Umbilical cord (tissue), 2 donors: ENCODE measurements around the gene DHFR. TPM values are rescaled to one million over a fixed set of nuclear protein-coding genes. Genes with fewer than 3 reads are reported as not detected.
"Not testable (repeated sequence)": the region's sequence is repeated elsewhere in the genome, so short reads cannot be mapped to it uniquely, and the experiment has no call there.

ENCODE experiments used
- DNase-seq: peaks from one replicate; pipeline ENCODE4 v3.0.0-alpha.2; 2015; ENCODE audit warnings: low spot score
- total RNA-seq: library from RNA; depleted of rRNA; stranded (reverse); fragments of >200 nt; gene quantifications from one replicate; pipeline ENCODE4 v1.2.3, GENCODE V29; 2014; ENCODE audit warnings: low replicate concordance; ENCODE audit not compliant: insufficient read depth

DHFR gene
- 11.6 TPM for total RNA-seq

DNA sequence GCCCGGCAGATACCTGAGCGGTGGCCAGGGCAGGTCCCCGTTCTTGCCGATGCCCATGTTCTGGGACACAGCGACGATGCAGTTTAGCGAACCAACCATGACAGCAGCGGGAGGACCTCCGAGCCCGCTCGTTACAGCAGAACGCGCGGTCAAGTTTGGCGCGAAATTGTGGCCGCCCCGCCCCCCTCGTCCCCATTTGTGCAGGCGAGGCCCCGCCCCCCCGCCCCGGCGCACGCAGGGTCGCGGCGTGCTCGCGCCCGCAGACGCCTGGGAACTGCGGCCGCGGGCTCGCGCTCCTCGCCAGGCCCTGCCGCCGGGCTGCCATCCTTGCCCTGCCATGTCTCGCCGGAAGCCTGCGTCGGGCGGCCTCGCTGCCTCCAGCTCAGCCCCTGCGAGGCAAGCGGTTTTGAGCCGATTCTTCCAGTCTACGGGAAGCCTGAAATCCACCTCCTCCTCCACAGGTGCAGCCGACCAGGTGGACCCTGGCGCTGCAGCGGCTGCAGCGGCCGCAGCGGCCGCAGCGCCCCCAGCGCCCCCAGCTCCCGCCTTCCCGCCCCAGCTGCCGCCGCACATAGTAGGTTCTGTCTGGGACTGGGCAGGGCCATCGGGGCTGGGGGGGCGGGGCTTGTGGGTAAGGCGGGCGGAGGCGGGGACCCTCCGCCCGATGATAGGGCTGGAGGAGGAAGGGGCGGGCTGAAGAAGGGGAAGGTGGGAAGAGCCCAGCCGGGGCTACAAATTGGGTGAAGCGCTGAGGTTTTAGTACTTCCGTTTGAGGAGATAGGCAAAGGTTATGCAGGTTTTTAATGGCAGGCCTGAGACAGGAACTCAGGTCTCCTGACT, at the start of gene DHFR, which contains the start of gene MSH3:
Gene DHFR (minus strand): TSS at position 593 of the 840 bp plus-strand sequence. CDS start 494 bp downstream, at position 99.
Gene MSH3 (plus strand): TSS at position 262 of the 840 bp plus-strand sequence. CDS start 76 bp downstream, at position 338.
- DNase-seq, result peak; percentile 94

DNA sequence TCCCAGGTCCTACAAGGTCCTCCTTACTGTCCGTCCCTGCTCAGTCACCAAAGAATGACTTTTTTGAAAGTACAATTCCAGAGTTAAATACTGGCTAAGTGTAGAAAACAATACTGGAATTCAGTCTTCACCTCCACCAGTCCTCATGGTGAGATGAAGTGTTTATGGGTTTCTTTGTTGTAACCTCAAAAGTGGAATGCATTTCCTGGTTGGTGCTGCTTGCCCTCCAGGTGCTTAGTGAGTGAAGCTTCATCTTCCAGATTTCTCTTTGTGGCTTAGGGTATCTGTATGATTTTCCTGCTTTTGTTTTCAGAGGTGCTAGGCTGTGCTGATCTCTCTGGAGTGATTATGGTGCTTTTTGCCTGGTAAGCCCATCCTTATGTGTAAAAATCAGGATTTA, 49.4 kb upstream of the DHFR start:
- no peak for DNase-seq

DNA sequence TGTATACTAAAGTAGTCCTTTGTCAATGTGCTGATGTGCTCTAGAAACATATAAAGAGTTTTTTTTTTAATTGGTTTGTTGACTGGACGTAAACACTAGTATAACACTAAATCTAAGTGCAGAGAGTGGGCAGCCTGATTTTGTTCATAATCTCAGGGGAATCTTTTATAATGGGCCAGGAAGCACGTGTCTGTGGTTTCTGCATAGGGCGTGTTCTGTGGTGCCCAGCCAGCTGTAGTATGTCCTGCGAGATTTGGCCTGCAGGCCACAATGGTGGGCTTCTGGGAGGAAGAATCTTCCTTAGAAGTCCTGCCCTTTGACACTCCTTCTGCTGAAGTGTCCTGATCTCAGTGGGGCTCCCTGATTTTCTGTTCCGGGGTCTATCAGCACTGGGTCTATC, 49.0 kb upstream of the DHFR start:
- no peak for DNase-seq

DNA sequence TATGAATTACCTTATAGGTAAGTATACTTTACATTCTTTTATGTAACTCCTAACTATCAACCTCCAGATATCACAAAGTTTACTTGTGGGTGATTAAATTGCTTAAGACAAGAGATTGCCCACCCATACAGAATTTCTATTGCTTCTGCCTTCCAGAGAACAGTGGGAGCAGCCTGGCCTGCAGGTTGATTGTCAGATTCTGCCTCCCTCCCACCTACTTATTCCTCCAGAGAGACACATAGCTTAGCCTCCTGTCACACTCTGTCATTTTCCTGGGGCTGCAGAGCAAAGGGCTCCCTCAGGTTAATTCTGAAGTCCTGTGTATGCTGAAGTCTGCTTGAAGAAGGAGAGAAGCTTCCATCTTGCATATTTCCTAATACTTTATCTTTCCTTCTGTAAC, 48.5 kb upstream of the DHFR start:
- no peak for DNase-seq

DNA sequence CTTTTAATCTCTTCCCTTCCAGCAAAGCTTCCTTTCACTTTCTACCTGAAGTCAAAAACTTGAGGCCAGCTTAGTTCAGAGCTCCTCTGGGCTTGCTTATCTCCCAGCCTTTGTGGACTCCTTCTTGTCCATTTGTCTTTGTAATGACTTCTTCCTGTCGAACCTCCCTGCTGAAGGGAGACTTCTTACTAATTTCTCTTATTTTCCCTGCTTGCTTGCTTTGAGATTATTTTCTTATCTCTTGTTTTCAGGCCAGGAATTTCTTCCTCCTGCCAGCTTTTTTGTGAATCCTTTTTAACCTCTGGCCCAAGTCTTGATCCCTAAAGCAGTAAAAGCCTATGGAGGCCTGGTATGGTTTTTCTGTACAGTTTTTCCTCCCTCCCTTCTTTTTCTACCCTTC, 46.8 kb upstream of the DHFR start:
- peak; percentile 65 for DNase-seq

DNA sequence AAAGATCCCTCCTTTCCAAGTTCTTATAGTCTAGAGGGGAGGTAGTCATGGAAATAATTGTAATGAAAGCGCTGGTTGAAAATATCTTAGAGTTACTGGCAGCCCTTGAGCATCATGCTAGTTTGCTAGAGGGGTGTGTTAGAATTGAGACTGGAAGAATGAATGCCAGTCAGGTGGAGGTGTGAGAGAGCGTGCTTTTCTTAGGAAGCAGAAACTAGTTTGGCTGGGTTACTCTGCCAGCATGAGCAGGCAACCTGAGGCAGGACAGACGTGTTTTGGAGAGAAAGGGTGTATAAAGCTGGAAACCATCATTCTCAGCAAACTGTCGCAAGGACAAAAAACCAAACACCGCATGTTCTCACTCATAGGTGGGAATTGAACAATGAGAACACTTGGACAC, 43.6 kb upstream of the DHFR start:
- no peak for DNase-seq

DNA sequence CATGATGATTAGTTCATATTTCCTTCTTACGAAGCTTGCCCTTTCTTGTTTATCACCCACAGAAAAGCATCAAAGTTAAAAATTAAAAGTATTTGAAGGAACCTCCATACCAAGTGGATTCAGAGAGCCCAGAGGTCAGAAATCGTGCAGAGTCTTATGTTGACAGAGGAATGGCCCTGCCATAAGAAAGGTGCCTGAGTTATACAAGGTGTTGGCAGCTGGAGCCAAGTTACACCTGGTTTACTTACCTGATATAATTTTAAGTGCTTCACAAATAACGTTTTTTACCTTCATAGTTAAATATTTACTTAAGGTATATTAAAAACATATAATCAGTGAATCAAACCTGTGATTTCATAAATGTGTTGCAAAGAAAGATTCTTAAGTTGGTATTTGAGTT, 42.3 kb upstream of the DHFR start:
- DNase-seq, result no peak

DNA sequence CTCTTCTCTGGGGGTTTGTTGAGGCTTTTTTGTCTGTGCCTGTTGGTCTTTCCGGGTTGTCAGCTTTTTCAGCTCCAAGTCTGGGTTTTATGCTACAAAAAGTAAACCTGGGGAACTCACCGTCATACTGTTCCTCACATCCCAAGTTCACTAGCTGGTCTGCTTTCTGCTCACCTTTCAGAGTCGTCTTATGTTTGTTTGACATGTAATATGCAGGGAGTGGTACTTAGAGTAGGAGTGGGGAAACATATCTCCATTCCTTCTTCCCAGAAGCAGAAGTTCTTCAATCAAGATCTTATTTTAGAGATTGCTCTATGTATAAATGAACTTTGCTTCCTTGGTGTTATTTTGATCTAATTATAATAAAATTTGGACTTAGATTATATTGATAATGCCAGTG, 41.7 kb upstream of the DHFR start:
- no peak for DNase-seq

DNA sequence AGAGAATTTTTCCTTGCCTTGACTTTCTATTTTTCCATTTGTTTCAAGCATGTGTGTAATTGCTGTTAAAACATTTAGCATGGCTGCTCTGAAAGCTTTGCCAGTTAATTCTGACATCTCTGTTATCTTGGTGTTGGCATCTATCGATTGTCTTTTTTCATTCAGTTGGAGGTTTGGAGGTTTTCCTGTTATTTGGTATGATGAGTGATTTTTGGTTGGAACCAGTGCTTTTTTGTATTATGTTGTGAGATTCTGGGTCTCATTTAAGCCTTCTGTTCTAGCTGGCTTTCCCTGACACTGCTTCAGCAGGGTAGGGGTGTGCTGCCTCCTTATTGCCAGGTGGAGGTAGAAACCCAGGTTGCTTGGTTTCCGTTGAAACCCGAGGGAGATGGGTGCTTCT, 40.9 kb upstream of the DHFR start:
- DNase-seq, result no peak

DNA sequence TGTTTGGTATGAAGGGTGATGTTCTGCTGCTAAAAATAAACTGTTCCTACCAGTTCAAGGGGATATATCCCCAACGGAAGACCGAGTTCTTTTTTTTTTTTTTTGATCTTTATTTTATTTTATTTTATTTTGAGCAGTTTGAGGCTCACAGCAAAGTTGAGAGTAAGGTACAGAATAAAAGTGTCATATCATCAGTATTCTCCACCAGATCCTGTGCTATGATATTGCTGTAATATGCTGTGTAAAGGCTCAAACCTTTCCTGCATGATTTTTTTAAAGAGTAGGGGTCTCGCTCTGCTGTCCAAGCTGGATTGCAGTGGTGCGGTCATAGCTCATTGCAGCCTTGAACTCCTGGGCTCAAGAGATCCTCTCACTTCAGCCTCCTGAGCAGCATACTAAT, 34.8 kb upstream of the DHFR start:
- no peak for DNase-seq

DNA sequence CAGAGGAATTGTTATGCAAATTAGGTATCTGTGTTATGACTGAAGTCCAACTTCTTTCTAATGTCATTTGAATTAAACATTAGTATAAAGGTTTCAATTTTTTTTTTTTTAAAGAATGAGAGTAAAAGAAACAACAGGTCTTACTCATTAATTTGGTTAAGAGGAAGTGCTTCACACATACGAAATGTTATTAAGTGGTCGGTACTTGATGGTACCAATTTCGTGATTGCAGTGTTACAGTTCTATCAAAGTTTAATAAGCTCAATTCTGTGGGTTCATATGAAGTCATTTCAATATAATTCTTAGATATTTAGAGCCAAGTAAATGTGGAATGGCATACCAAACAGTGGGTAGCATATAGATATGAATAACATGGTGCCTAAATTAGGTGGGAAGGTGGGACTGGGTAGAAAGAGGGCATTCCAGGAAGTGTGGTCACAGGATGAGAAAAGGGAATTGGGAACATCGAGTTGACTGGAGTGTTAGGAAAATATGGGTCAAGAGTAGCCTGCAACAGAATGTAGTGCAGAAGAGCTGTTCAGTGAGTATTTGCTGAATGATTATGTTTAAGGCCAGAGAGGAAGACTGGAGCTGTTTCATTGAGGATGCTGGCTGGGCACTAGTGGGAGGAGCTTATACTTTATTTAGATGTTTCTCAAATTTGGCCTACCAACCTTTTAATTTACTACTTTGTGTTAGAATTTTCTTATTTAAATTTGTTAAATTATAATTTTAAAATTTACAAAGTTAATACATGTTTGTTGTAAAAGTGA, 34.1 kb upstream of the DHFR start:
- DNase-seq, result no peak

DNA sequence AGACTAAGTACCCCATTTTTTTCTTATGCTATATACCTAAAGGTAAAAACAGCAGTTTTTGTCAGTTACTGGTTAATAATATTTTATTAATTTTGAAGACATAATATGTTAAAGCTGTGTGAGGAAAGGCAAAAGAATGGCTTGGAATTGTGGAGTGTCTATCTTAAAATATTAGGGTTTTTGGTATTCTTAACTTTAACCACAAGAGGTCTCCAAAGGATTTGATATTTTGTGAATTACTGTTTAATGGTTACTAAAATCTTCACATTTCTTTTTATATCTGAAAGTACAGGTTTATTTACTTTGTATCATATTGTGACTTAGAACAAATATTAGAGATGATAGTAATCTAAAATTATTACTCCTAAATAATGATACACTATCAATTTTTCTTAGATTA, 32.0 kb upstream of the DHFR start:
- DNase-seq, result peak; percentile 35

DNA sequence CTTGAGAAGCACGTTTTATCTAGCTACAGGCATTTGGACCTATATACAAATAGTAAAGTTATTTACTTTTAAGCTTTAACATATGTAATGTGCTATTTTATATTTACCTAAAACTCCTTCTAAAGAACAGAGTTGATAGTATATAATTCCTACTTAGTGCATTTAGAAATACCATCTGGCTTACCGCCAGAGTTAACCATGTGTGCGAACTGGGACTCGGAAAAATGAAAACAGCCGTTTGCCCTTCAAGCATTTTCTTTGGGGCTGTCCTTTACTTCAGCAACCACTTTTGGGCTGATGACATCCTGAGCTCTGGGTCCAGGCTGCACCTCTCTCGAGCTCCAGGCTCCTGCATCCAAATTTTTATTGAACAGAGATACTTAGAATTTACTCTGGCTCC, 21.9 kb upstream of the DHFR start:
- no peak for DNase-seq

DNA sequence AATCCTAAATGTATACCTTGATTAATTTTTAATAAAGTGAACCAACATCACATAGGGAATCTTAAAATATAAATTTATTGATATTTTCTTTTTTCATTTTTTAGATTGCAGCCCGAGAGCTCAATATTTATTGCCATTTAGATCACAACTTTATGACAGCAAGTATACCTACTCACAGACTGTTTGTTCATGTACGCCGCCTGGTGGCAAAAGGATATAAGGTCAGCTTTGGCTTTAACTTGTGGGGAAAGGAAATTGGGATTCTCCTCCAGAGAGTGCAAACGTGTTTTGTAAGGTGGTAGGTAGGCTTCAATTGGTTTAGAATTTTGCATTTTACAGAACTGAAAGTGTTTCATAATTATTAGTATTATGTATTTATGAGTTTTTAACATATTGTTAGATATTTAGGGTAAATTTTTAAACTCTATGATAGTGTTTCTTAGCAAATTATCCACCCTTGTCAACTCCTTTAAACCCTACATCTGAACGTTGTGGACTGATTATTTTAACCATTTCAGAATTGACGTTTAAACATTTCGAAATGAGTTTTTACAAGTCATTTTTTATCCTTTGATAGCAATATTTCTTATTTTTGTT, 17.5 kb upstream of the DHFR start:
- peak; percentile 76 for DNase-seq

DNA sequence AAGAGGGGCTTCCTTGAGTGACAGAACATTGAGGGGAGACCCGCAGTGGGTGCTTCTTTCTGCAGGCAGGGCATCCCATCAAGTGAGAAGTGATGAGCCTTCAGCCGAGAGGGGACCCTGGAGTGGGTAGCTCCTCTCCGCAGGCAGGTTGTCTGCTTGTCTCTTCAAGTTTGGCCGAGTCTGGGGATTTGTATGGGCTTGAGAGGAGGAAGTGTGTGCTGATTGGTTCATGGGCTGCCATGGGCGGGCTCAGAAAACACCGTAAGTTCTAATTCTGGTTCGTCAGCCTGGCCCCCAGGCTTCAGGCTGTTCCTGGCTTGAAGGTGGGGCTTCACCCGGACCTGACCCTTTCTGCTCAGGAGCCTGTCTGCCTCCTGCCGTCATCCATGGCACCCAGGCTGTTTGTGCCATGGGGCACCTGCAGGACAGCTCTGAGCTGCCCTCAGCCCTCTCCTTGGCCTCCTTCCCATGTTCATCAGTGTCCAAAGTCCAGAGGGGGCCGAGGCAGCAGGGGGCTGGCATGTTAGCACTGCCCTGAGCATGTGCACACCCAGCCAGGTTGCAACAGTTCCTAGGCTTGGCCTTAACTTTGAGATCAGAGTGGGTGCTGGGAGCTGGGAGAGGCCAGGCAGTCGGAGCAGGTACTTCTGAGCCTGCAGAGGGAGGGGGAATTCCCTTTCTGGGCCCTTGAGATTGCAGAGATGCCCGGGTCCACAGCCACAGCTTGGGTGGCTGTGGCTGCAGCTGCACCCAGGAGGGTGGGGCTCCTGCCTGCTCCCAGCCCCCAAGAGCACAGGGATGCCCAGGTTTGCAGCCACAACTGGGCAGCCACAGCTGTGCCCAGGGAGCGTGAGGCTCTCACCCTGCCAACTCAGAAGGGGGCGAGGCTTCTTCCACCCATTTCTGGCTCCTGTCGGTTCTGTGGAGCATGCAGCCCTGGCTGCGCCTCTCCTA, 13.5 kb upstream of the DHFR start:
- no peak for DNase-seq

DNA sequence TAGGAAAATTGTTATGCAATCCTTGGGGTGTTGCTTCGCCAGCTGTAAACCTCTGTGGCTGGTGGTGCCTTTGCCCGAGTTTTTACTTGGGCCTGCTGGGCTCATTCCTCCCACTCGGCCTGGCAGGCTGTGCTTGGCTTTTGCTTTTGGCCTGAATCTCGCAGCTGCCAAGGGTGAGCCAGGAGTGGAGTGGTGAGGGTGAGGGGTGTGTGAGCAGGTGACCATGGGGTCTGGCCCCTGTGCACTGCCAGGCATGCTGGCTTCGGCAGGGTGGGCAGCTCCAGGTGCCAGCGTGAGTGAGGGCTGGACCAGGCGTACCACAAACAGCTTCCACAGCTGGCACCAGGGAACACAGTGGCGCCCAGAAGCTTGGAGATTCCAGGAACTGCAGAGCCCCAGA, 12.6 kb upstream of the DHFR start:
- DNase-seq, result no peak

DNA sequence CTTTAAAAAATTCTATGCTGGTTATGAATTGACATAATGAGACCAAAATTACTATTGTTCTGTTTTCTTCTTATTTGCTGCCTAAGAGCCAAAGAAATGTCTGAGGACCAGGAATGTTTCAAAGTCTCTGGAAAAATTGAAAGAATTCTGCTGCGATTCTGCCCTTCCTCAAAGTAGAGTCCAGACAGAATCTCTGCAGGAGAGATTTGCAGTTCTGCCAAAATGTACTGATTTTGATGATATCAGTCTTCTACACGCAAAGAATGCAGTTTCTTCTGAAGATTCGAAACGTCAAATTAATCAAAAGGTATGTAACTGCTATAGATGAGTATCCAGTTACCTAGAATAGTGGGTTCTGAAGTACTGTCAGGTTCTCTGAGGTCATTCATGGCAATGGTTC, 10.3 kb upstream of the DHFR start:
- no peak for DNase-seq

DNA sequence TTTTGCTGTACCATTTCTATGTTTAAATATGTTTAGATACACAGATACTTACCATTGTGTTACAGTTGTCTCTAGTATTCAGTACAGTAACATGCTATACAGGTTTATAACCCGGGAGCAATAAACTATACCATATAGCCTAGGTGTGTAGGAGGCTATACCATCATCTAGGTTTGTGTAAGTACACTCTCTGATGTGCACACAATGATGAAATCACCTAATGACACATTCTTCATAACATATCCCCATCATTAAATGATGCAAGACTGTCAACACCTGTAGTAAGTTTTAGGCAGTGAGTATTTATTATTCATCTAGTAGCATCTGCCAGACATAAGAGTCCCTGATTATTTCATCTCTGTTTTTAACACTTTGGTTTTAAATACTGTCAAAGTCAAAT, 7.3 kb upstream of the DHFR start:
- DNase-seq, result no peak

DNA sequence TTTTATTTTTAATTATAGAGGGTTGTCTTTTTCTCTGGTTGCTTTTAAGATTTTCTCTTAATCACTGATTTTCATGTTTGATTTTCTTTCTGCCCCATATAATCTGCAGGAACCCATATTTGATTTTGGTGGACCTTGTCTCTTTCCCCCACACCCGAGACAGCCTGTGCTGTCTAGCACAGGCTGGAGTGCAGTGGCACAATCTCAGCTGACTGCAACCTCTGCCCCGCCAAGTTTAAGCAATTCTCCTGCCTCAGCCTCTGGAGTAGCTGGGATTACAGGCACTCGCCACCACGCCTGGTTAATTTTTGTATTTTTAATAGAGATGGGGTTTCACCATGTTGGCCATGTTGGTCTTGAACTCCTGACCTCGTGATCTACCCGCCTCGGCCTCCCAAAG, 5.9 kb upstream of the DHFR start:
- DNase-seq, result not testable (repeated sequence)

DNA sequence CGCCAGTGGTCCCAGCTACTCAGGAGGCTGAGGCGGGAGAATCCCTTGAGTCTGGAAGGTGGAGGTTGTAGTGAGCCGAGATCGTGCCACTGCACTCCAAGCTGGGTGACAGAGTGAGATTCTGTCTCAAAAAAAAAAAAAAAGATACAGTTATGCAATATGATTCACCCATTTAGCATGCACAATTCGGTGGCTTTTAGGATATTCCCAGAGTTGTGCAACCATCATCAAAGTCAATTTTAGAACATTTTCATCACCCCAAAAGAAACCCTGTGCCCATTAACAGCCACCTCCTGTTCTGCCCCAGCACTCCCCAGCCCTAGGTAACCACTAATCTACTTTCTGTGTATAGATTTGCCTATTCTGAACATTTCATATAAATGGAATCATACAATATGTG, 4.3 kb upstream of the DHFR start:
- DNase-seq, result no peak

DNA sequence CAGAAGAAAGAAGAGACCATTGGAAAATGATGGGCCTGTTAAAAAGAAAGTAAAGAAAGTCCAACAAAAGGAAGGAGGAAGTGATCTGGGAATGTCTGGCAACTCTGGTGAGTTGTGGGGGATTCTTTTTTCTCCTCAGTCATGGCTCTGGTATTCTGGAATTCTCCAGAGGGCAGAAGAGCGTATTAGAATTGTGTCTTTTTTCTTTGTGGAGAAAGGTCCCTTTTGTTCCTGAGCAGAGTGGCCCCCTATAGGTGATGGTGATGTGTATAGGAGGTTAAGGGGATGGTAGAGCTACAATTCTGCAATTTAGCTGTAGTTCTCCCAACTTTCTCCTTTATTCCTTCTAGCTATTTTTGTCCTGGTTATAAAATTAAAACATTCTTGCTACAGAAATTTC, 1.6 kb upstream of the DHFR start:
- no peak for DNase-seq
